ENCODE results near the gene NBR1. TPM values are rescaled to one million over a fixed set of nuclear protein-coding genes. Genes with fewer than 3 reads are reported as not detected.
"Not testable (repeated sequence)": the region's sequence is repeated elsewhere in the genome, so short reads cannot be mapped to it uniquely, and the experiment has no call there.

NBR1 gene
- total RNA-seq, 1 donor from 2014 or later, result 55.2 TPM

DNA sequence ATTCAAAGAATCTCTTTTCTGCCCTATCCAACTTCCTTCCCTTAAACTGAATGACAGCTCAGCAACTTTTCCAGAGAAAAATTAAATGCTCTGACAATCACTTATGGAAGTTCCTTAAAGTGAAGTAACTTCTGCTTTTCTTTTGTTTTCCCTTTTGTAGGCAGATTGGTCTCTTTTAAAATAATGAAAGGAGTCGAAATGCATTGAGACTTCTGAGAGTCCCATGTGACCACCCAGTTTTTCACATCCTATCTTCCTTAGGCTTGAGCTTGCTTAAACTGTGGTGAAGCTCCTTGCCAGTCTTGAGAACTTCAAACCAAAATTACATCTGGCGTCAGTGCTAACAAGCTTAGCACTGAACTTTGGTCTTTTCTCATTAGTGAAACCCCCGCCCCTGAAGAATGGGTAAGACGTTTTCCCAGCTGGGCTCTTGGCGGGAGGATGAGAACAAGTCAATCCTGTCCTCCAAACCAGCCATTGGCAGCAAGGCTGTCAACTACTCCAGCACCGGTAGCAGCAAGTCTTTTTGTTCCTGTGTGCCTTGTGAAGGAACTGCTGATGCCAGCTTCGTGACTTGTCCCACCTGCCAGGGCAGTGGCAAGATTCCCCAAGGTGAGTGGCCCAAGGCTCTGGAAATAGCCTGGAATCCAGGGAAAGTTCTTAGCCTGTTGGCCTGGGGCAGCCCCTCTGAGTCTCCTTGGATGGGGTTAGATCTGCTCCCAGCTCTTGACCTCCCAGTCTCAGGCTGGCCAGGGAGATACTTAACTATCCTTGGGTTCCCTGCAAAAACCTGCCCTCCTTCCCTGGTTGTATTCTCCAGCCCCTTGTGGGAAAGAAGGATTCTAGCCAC lies 41.9 kb downstream of the NBR1 start:
- ATAC-seq, result peak; percentile 2
- no peak for DNase-seq (ENCODE audit: low spot score)

DNA sequence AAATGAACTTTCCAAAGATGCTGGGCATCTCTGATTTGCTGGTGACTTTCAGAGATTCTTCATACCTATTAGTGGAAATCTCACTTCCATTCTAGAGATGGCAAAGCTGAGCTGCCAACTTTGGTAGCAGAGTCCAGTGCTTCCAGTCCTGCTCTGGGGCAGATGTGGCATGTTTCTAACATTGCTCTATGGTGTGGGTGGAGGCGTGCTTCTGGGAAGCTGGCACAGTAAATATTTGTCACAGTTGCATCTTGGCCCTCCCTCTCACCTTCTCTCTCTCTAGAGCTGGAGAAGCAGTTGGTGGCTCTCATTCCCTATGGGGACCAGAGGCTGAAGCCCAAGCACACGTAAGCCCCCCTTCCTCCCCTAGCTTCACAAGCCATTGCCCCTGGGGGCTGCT lies 42.5 kb downstream of the NBR1 start:
- no peak for DNase-seq (ENCODE audit: low spot score)
- peak; percentile 54 for ATAC-seq

DNA sequence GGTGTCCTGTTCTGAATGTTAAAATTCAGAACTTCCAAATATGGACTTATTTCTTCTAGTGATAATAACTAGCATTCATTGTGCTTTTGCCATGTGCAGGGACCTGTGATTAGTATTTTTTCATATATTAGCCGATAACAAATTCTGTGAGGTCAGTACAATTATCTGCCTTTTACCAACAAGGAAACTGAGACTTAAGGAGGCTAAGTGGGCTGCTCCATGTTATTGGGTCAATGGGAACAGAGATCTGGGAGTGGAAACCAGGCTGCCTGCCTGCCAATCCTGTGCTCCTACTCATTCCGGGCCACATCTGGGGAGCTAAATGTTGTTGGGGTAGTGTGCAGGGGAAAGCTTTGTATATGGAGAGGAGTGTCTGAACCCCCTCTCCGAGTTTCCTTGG lies 44.3 kb downstream of the NBR1 start:
- no peak for DNase-seq (ENCODE audit: low spot score)
- no peak for ATAC-seq

DNA sequence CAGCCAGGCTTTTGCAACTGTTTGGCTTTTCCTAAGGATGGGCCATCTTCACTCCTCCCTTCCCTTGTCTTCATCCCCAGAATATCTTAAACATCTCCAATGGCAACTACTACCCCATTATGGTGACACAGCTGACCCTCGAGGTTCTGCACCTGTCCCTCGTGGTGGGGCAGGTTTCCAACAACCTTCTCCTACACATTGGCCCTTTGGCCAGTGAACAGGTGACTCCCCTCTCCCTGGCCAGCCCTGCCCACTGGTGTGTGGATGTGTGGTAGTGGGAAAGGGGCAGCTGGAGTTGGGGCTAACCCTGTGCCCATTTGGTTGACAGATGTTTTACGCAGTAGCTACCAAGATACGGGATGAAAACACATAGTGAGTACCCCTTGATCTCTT lies 45.4 kb downstream of the NBR1 start:
- ATAC-seq (no peak), DNase-seq (ENCODE audit: low spot score) (peak; percentile 45)

DNA sequence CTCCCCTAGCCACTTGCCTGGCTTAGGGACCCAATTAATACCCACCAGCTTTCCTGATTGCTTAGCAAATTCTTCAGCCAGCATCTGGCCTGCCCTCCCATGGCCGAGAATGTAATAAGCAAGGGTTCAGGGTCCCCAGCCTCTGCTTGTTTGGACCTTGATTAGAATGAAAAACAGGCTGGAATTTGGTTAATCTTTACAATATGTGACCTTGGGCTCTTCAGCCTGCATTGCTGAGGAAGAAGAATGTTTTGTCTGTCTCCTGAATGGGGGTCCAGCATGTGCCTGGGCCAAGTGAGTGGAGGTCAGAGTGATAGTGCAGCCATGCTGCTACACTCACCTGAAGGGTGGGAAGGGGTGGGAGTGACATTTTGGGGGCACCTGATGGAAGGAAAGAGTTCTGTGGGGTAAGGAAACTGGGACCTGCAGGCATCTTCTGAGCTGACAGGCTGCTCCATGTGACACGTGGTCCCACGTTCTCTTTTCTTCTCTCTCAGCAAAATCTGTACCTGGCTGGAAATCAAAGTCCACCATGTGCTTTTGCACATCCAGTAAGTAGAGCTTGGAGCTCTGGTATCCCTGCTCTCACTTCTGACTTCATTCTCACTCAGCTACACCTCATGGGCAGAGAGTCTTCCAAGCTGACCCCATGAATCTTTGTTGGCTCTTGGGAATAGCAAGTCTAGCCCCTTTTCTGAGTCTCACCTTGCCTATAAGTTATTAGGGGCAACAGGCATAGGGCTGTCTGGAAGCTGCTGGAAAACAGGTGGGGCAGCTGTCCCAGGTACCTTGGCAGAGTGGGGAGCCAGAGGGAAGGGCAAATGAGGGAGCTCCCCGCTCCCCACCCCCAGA lies 46.0 kb downstream of the NBR1 start:
- peak; percentile 44 for ATAC-seq
- no peak for DNase-seq (ENCODE audit: low spot score)

DNA sequence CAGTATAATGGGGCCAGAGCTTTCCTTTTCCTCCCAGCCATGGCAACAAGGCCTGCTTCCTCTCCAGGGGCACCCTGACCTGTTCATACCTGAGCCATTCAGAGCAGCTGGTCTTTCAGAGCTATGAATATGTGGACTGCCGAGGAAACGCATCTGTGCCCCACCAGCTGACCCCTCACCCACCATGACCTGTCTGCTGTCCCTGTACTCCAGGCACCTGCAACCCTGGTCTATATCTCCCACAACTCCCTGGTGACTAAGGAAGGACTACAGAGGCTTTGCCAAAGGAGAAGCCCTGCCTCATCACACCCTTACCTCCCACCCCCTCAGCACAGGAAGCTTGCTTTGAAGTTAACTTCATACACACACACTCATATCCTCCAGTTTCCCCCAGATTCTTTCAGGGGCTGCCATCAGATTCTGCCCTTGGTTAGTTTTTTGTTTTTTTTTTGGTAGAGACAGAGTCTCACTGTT lies 46.6 kb downstream of the NBR1 start:
- no peak for DNase-seq (ENCODE audit: low spot score)
- ATAC-seq, result no peak

DNA sequence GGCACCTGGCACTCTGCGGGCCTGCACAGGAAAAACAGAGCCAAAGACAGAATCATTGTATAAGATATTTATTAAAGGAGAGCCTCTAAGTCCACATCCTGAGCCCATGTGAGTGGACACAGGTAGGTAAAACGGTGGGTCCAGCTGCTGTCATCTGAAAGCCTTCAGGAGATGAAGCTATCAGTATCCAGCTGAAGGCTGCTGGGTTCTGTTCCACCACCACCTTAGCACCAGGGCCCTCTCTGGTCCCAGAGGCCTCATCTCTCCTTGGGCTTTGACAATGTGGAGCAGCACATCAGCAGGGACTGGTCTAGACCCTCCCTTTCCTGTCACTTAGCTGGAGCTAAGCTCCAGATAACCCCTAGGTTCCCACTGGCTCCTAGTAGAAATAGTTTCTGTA lies 48.0 kb downstream of the NBR1 start:
- no peak for DNase-seq (ENCODE audit: low spot score)

DNA sequence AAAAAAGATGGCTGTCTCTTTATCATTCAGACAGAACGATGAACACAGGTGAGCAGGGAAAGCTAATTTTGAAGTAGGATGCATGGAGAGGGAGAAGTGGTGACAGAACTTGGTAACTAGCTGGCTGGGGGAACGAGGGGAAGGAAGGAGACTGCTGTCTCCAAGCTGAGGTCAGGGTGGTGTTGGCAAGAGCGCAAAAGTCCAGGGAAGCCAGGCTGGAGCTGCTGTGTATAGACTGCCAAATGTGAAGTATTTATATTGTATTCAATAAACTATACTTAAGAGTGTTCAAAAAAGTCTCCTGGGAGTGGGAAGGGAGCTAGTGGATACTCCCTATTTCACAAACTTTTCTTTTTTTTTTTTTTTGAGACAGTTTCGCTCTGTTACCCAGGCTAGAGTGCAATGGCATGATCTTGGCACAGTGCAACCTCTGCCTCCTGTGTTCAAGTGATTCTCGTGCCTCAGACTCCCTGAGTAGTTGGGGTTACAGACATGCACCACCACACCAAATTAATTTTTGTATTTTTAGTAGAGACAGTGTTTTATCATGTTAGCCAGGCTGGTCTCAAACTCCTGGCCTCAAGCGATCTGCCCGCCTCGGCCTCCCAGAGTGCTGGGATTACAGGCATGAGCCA lies 48.8 kb downstream of the NBR1 start:
- ATAC-seq, result no peak
- no peak for DNase-seq (ENCODE audit: low spot score)

More for the DNA sequence above, 48.0 kb downstream of the NBR1 start:
- no peak for ATAC-seq

DNA sequence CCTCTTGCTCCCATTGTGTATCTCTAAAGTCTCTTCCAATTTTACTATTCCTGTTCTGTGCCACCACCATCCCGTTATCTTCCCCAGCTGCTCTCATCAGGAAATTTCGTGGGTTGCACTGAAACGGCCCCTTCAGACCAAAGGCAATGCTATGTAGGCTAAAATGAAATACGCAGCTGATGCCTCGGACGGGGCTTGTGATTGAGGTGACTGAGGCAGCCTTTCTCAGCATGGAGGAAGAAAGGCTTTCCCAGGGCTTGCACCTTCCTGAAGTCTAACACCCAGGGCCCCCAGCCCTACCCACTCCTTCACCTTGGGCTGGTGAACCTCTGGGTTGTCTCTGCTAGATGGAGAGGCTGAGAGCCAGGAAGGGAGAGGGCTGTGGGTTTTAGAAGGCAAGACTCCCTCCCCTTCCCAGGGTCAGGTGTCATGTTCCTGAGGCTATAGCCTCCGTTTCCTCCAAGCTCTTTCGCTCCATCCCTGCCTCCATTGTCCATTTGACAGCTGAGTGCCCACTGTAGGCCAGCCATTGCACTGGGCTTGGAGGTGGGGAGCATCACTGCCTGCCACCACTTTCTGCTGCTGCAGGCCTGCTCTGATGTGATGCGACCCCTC lies 49.6 kb downstream of the NBR1 start:
- no peak for ATAC-seq
- no peak for DNase-seq (ENCODE audit: low spot score)

DNA sequence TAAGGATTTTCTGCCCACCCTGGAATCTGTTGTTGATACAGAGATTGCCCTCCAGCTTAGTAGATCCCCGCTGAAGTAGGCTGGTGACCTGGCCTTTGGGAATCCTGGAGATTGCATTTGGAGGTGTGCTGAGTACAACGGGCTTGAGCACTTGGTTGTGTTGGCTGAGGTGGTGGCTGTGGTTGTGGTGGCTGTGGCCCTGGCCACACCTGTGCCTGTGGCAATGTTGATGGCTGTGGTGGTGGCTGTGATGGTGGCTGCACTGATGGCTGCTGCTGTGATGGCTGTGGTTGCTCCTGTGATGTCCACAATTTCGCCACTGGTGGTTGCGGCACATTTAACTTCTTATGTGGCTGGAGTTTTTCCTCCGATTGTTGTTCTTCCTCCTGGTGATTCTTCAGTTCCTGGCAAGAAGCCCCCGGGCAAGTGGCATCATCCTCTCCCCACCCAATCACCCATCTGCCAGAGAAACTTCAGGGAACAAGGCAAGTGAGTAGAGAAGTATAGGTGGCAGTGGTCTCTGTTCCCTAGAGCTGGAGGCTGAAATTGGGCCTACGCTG lies 53.2 kb downstream of the NBR1 start:
- ATAC-seq (no peak), DNase-seq (ENCODE audit: low spot score) (peak; percentile 39)

DNA sequence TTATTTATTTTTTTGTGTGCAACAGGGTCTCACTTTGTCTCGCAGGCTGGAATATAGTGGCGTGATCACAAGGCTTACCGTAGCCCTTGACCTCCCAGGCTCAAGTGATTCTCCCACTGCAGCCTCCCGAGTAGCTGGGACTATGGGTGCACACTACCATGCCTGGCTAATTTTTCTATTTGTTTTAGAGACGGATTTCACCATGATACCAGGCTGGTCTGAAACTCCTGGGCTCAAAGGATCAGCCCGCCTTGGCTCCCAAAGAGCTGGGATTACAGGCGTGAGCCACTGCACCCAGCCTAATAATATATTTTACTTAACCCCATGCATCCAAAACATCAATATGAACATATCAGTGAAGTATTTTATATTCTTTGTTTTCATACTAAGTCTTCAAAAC lies 55.4 kb downstream of the NBR1 start:
- ATAC-seq (no peak), DNase-seq (ENCODE audit: low spot score) (peak; percentile 4)

DNA sequence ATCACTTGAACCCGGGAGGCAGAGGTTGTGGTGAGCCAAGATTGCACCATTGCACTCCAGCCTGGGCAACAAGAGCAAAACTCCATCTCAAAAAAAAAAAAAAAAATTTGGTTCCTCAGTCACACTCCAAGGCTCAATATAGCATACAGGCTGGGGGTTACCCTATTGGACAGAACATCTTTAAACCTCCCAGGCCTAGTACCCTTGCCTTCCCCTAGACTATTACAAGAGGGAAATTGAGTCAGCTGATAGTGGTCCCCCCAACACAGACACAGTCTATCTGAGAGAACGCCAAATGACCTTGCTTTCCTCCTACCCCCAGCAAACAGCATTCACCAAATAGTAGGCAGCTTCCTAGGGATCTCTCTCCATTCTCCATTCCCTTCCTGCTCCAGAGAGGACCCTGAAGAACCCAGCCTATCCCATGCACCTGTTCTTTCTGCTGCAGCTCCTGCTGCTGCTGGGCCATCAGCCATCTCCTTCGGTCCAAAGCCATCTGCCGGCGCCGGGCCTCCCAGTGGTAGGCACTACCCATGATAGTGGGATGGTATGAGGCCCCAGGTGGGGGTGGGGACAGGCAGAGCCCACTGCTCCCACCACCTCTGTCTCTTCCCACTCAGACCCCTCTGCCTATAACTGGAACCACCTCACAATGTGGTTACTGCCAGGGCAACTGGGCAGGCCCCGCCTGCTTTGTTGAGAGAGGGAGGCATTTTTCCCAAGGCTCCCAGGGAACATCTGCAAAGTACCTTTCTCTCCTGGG lies 57.2 kb downstream of the NBR1 start, which contains the start of gene CCDC200:
Gene CCDC200 (minus strand): TSS at position 604 of the 763 bp plus-strand sequence. CDS start 69 bp downstream, at position 535.
- not testable (repeated sequence) for DNase-seq (ENCODE audit: low spot score)
- peak; percentile 23 for ATAC-seq

DNA sequence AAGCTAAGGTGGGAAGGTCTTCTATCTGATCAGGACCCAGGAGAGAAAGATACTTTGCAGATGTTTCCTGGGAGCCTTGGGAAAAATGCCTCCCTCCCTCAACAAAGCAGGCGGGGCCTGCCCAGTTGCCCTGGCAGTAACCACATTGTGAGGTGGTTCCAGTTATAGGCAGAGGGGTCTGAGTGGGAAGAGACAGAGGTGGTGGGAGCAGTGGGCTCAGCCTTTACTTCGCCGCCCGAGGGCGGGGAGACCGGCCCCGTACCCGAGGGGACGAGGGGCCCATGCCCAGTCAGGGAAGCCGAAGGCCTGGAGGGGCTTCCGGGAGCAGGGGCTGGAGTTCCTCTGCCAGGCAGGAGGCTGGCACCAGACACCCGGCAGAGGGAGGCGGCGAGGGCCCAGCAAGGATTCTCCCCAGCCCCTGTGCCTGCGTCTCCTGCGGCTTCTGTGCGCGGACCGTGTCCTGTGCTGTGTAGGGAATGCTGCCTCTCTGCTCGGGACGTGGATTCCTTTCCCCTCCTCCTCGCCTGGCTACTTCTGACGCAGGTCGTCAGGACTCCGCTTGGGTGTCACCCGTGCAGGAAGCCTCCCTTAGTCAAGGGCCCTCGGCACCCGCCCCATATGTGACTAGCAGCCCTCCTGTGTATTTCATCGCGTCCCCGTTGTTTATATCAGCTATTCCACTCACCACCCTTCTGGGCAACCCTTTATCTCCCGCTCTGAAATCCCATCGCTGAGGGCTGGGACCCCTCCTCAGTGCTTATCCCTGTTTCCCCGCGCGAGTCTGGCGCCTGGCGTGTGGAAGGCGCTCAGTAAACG lies 60.4 kb downstream of the NBR1 start:
- DNase-seq (ENCODE audit: low spot score) (peak; percentile 41), ATAC-seq (peak; percentile 63)

DNA sequence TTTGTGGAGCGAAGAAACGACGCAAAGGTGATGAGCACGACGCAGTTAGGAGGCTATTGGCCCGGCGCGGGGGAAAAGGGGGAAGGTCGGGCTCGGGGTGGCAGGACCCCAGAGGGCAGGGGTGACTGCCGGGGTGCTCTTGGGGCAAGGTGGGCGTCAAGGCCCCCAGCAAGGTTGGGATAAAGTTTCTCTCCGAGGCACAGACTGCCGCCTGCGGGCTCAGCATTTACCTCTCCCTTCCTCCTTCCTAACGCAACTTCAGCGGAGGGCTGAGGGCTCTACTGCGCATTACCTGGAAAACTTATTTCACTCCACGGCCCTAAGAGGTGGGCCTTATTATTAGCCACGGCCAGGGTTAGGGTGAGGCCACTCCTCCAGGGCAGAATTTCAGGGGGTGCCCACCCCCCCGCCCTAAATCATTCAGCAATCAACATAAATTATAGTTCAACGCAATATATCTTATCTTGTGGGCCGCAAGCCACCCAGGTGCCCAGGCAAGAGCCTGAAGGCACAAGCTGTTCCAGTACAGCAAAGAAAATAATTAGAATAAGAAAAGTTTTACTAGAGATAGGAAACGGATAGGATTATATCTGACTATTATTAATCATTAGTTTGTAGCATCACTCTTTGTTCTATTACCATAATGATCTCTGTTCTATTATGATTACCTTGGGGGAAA lies 61.1 kb downstream of the NBR1 start:
- DNase-seq (ENCODE audit: low spot score), result peak; percentile 79
- ATAC-seq, result not testable (repeated sequence)

DNA sequence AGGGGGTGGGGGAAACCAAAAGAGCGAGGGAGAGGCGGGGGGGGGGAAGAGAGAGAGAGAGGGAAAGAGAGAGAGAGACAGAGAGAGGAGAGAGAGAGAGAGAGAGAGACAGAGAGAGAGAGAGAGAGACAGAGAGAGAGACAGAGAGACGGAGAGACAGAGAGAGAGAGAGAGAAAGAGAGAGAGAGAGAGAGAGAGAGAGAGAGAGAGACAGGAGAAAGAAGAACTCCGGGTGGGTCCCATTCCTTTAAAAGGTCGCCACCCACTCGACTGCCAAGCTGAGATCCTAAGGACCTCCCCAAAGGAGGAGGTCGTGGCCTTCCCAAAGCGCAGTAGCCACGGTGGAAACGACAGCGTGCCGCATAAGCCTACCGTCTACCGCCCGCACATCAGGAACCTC lies 62.2 kb downstream of the NBR1 start:
- not testable (repeated sequence) for ATAC-seq; DNase-seq (ENCODE audit: low spot score)

DNA sequence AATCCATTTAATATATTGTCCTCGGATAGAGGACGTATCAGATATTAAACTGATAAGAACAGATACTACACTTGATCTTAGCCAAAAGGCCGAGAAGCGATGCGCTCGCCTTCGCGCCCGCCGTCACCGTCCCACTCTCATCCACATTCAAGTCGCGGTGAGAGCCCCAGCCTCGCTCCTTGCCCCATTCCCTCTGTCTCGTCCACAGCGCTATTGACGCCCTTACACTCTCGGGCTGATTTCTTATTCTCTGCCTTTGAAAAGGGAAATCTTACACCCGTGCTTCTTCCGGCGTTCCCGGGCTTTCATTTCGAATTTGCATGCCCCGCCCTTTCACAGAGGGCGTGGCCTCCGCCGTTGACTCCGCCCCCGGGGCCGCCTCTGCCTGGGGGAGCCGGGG lies 62.9 kb downstream of the NBR1 start, which contains the start of gene RNU2-1:
Gene RNU2-1 (minus strand): TSS at position 101 of the 400 bp plus-strand sequence.
- not testable (repeated sequence) for DNase-seq (ENCODE audit: low spot score); ATAC-seq

DNA sequence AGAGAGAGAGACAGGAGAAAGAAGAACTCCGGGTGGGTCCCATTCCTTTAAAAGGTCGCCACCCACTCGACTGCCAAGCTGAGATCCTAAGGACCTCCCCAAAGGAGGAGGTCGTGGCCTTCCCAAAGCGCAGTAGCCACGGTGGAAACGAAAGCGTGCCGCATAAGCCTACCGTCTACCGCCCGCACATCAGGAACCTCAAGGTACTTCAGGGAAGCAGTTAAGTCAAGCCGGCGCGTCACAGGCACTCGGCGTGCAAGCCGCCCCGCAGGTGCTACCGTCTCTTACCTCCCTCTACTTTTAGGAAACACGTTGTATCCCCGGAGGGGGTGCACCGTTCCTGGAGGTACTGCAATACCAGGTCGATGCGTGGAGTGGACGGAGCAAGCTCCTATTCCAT lies 68.6 kb downstream of the NBR1 start:
- not testable (repeated sequence) for ATAC-seq; DNase-seq (ENCODE audit: low spot score)

Data from left lobe of liver (tissue), 2 donors.